ENCODE measurements around the gene HDAC4. TPM values are rescaled to one million over a fixed set of nuclear protein-coding genes. Genes with fewer than 3 reads are reported as not detected.

Gene HDAC4
- total RNA-seq, 1 experiment from 2014 or later = 32.0 TPM

- no peaks in the 10 kb centered on the region for H3K79me1 ChIP-seq (ENCODE audit: insufficient read depth, low read depth, low read length, poor library complexity, severe bottlenecking)
- Mint-ChIP-seq H3K4me3 (no peak overlapping the region), H3K9me3 (peaks cover 5 to 11% of the 10 kb centered on the region in 2 experiments), H3K27ac (no peak overlapping the region; a peak in 1 of 7 replicates), H3K36me3 (ENCODE audit: insufficient read depth in 1 of 3, low read depth in 3 of 3) (peaks cover 9 to 14% (median 13%) of the 10 kb centered on the region in 3 experiments), H3K4me1 (peaks cover 23 to 35% of the 10 kb centered on the region in 2 experiments), H3K27me3 (ENCODE audit: low read depth) (no peaks in the 10 kb centered on the region)
- no peak overlapping the region for H3K27ac ChIP-seq (ENCODE audit: insufficient read length, low read depth, low read length)
- no peaks in the 10 kb centered on the region for H3K23me2 ChIP-seq (ENCODE audit: insufficient read length, low read depth, low read length, poor library complexity, severe bottlenecking)
- no peak overlapping the region for H3T11ph ChIP-seq (ENCODE audit: low read length)
- no peak overlapping the region for H2BK120ac ChIP-seq (ENCODE audit: low read depth, low read length, poor library complexity, severe bottlenecking)
- H4K5ac ChIP-seq (ENCODE audit: insufficient read length, low read depth, low read length) = no peak overlapping the region
- no peak for TF ChIP-seq CTCF (conservative IDR thresholded peaks at IDR 0.05)
- no peak overlapping the region for H3K18ac ChIP-seq (ENCODE audit: insufficient read length, low read depth, low read length)
- peaks cover 6% of the 10 kb centered on the region; the same call in 1 of the 2 replicates for H3K4me1 ChIP-seq (ENCODE audit: insufficient read depth, low read length)
- H4K20me1 ChIP-seq (ENCODE audit: control insufficient read depth, insufficient read depth, insufficient read length) = no peaks in the 10 kb centered on the region
- no peak overlapping the region for H2AFZ ChIP-seq (ENCODE audit: low read length)
- no peaks in the 10 kb centered on the region for H3K9me3 ChIP-seq (ENCODE audit: control insufficient read depth, low read depth, low read length)
- H3K14ac ChIP-seq (ENCODE audit: insufficient read depth, low read length) = no peak overlapping the region
- no peak overlapping the region for H3K56ac ChIP-seq (ENCODE audit: insufficient read length, low read depth, low read length)
- DNase-seq = no peak
- no CpG with 5 or more reads among the region's 11 CpGs for WGBS (ENCODE audit: extremely low coverage, insufficient read length, low lambda C conversion rate)
- H3K4ac ChIP-seq (ENCODE audit: low read depth, low read length) = no peak overlapping the region
- no peak overlapping the region for H3K9ac ChIP-seq (ENCODE audit: extremely low read depth, insufficient read length, low read length)
- no peak overlapping the region for H2BK12ac ChIP-seq (ENCODE audit: insufficient read length, low read depth, low read length)
- H2BK15ac ChIP-seq (ENCODE audit: low read depth, low read length) = no peak overlapping the region
- H4K91ac ChIP-seq (ENCODE audit: insufficient read length, low read depth, low read length) = no peak overlapping the region
- H2BK5ac ChIP-seq (ENCODE audit: insufficient read length, low read length) = no peak overlapping the region
- no peaks in the 10 kb centered on the region for H3K27me3 ChIP-seq (ENCODE audit: insufficient read depth, low read length)
- H3K79me2 ChIP-seq (ENCODE audit: insufficient read depth, low read length) = peaks cover 3% of the 10 kb centered on the region; the same call in 1 of the 2 replicates
- no peak overlapping the region for H3K4me2 ChIP-seq (ENCODE audit: insufficient read depth, insufficient read length, low read length)
- H3K23ac ChIP-seq (ENCODE audit: insufficient read length, low read depth, low read length) = no peak overlapping the region
- no peak overlapping the region for H2AK5ac ChIP-seq (ENCODE audit: insufficient read length, low read length)
- H2BK20ac ChIP-seq (ENCODE audit: low read depth, low read length, poor library complexity, severe bottlenecking) = no peak overlapping the region
- no peak overlapping the region for H4K8ac ChIP-seq (replicated peaks; ENCODE audit: insufficient read length, low read depth, low read length)
These were observed 40.8 kb downstream of the HDAC4 start for GRCh38 chr2:239360008-239360407.
